TTC549 (cell line): ENCODE data around the gene SLC38A5.
"Not testable (repeated sequence)": the region's sequence is repeated elsewhere in the genome, so short reads cannot be mapped to it uniquely, and the experiment has no call there.

Source experiments
- FAIRE-seq: peaks from 2 replicates; lab custom pipeline; 2012; peaks lifted over from hg19 to GRCh38; lab: Jason Lieb, UNC

The SLC38A5 gene

GRCh38 chrX:48468247-48468671 is 1.8 kb downstream of the SLC38A5 start:
- FAIRE-seq: no peak

DNA sequence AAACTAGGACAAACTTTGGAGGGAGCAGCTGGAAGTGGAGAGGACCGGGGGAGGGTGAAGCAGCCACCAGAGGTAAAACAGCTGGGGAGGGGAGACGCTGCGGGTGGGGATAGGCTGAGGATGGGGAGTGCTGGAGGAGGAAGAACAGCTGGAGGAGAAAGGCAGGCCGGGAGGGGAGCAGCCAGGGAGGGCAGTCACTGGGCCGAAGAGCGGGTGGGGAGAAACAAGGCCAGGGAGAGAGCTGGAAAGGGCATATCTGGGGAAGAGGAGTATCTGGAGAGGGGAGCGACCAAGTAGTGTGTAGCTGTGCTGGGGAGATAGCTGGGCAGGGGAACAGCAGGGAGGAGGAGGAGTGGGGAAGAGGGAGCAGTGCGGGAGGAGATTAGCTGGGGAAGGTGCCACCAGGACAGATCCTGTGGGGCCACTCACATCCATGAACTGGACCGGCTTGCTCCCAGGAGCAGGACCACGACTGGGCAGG is 2.7 kb downstream of the SLC38A5 start:
- FAIRE-seq: no peak

DNA sequence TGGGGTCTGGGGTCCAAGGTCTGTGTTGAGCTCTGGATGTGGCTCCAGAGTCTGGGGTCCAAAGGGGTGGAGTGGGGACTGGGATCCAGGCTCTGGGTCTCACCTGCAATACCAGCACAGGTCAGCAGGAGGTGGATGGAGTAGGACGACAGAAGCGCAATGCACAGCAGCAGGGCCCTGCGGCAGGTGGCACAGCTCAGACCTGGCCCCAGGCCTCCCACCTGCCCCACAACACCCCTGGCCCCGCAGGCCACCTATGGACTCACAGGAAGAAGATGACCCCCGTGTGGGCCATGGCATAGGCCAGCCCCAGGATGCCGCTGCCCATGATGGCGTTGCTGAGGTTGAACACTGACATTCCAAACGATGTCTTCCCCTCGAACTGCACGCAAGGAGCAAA is 3.4 kb downstream of the SLC38A5 start:
- no peak for FAIRE-seq

GRCh38 chrX:48465336-48465933 is 4.6 kb downstream of the SLC38A5 start:
- FAIRE-seq: no peak

DNA sequence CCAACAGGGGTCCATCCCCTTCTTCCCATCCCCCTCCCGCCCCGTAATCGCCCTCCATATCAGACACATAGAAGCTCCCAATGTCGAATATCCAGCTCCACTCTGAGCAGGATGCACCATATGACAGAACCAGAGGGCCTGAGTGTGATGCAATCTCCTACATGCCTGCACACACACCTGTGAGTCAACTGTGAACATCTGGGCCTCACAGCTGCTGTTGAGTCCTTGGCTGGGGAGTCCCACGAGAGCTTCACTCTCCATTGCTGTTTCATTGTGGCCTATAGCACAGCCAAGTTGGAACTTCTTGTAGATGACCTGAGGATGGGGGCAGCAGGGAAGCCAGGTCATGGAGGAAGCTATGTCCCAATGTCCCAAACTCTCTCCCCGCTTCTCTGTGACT is 8.2 kb downstream of the SLC38A5 start:
- FAIRE-seq: no peak

GRCh38 chrX:48460606-48461005 is 9.5 kb downstream of the SLC38A5 start:
- FAIRE-seq: no peak

GRCh38 chrX:48460031-48460430 is 10.0 kb downstream of the SLC38A5 start:
- no peak for FAIRE-seq

DNA sequence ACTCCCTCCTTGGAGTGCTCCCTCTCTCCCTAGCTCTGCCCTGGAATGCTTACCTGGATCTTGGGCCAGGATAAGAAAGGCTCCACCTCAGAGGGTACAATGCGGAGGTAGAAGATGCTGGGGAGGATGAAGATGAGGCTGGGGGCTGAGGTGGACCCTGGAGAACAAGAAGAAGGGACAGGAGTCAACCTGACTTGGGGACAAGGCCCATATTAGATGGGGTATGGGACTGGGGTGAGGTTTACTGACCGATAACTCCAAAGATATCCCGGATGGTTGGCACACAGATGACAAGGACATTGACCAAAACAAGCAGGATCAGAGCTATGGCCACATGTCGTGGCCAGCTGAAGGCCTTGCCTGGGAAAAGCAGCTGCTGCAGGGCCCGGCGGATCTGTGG is 10.6 kb downstream of the SLC38A5 start:
- no peak for FAIRE-seq

DNA sequence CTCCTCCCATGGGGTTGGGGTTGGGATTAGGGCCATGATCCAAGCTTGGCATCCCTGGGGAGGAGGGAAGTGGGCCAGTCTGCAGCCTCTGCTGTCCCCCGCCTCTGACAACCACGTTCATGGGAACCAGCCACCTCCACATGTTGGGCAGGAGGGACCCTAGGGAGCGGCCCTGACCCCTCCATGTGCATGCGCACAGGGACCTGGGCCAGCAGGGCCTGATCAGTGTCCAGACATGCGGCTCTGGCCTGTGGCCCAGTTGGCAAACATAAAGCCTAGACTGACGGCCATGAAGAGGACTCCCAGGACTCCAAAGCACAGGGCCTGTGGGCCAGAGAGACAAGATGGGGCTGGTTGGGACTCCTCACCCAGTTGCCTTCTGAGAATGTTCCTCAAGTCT is 11.3 kb downstream of the SLC38A5 start:
- no peak for FAIRE-seq

GRCh38 chrX:48456628-48457331 is 13.3 kb downstream of the SLC38A5 start:
- no peak for FAIRE-seq

GRCh38 chrX:48451708-48452107 is 18.4 kb downstream of the SLC38A5 start:
- FAIRE-seq: no peak

DNA sequence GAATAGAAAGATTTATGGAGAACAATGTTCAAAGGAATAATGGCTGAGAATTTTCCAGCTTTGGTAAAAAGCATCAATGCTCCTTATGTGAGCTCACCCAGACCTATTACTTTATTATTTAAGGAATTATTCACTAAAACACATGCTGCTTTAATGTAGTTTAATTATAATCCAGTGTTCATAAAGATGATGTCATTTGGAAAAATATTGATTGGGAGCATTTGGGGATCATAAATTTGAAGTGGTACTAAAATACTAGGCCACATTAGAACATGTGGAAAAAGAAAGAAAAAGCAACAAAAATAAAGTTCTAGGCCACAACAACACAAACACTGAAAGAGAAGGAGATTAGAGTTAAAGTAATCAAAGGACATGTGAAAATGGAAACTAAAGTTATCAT is 20.0 kb downstream of the SLC38A5 start:
- FAIRE-seq: no peak

DNA sequence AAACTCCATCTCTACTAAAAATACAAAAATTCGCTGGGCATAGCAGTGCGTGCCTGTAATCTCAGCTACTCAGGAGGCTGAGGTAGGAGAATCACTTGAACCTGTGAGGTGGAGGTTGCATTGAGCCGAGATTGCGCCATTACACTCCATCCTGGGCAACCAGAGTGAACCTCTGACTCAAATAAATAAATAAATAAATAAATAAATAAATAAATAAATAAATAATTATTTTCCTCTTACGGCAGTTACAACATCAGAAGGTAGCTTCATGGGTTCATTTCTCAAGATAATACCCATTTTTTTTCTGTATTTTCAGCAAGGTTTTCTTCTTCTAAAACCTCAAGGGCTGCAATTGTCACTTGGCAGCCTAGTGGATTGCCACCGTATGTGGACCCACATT is 22.9 kb downstream of the SLC38A5 start:
- not testable (repeated sequence) for FAIRE-seq

DNA sequence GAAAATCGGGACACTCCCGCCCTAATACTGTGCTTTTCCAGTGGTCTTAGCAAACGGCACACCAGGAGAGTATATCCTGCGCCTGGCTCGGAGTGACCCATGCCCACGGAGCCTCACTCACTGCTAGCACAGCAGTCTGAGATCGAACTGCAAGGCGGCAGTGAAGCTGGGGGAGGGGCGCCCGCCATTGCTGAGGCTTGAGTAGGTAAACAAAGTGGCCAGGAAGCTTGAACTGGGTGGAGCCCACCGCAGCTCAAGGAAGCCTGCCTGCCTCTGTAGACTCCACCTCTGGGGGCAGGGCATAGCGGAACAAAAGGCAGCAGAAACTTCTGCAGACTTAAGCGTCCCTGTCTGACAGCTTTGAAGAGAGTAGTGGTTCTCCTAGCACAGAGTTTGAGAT is 36.3 kb downstream of the SLC38A5 start:
- FAIRE-seq: not testable (repeated sequence)

DNA sequence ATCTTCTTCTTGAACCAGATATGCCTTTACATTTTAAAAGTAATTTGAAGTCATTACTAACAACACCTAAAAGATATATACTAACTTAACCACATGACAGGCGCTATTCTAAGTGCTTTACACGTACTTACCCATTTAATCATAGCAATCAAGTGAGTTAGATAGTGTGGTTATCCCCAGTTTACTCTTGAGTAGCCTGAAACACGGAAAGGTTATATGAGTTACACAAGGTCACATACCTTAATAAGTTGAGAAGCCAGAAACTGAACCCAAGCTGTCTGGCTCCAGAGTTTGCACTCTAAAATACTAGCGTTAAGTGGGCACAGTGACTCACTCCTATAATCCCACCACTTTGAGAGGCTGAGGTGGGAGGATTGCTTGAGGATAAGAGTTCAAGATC is 39.9 kb downstream of the SLC38A5 start:
- FAIRE-seq: not testable (repeated sequence)

- not testable (repeated sequence) for FAIRE-seq
Measured at GRCh38 chrX:48429606-48430005, 40.5 kb downstream of the SLC38A5 start.

GRCh38 chrX:48427027-48427716 is 42.9 kb downstream of the SLC38A5 start:
- FAIRE-seq: not testable (repeated sequence)

GRCh38 chrX:48411860-48412259 is 58.2 kb downstream of the SLC38A5 start, which contains the start of gene SSX4B:
SSX4B (minus strand) TSS chrX:48411960; CDS start chrX:48411372, 588 bp downstream.
- not testable (repeated sequence) for FAIRE-seq
